Kidney epithelial cell (primary cell): ENCODE results near the gene CSK. TPM values are rescaled to one million over a fixed set of nuclear protein-coding genes. Genes with fewer than 3 reads are reported as not detected.
"Not testable (repeated sequence)": the region's sequence is repeated elsewhere in the genome, so short reads cannot be mapped to it uniquely, and the experiment has no call there.

Source experiments
- DNase-seq: peaks from one replicate; pipeline ENCODE4 v3.0.0-alpha.2; 2010; ENCODE audit warnings: low read depth
- H3K27me3 ChIP-seq: 2 replicates; pipeline ENCODE4 v1.6.0; 2011; ENCODE audit warnings: low read length; ENCODE audit not compliant: control insufficient read depth, insufficient read depth
- H3K36me3 ChIP-seq: 2 replicates; pipeline ENCODE4 v1.5.1; 2011; ENCODE audit warnings: low read length; ENCODE audit not compliant: control insufficient read depth, insufficient read depth
- H3K4me3 ChIP-seq: 2 replicates; pipeline ENCODE4 v1.5.1; 2011; ENCODE audit warnings: low read depth, mild to moderate bottlenecking, control low read depth, low read length
- total RNA-seq: library from RNA; depleted of rRNA; stranded (reverse); fragments of >200 nt; gene quantifications from 2 replicates; pipeline ENCODE4 v1.2.3, GENCODE V29; 2015
- TF ChIP-seq, protein P1 (sequence below): IDR thresholded peaks from 2 replicates; pipeline ENCODE4 v1.5.1; 2011; ENCODE audit warnings: mild to moderate bottlenecking, moderate library complexity, low read length, control low read depth, inconsistent platforms; ENCODE audit not compliant: insufficient read depth, poor library complexity, severe bottlenecking

Gene CSK
- total RNA-seq, result 48.0 and 51.0 TPM in 2 replicates

DNA sequence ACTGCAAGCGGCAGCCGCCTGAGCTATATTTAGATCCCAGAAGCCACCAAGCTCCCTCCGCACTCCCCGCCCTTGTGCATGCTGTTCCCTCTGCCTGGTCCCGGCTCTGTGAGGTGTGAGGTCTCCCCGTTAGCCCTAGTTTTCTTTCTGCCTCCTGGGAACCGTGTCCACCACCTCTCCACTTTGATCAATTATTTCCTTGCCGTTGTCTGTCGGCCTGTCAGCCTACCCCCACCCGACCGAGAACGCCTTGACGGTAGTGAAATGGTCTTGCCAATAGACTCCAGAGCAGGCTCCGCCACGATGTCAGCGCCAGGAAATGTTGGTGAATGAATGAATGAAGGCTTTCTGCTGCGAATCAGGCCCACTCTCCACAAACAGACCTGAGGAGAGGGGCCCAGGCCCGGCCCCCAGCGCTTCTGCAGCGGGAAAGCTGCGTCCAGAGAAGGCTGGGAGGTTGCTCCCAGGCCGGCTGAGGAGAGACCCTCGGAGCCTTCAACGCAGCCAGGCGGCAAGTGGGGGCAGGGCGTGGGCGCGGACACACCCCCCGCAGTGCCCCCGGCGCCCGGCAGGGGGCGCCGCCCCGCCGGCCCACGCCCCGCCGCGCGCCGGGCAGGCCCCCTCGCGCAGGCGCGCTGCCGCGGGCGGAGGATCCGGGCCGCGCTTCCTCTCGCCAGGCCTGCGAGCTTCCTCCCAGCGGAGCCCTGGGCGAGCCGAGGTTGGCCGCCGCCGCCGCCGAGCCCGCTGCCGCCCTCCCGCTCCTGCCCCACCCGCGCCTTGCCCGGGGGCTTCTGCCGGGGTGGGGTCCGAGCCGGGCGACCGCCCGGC, at the start of gene CSK:
Gene CSK, plus strand, starts transcription at position 650 of the 828 bp plus-strand sequence. CDS start 16,218 bp downstream, outside the sequence.
- TF ChIP-seq, protein P1, sequence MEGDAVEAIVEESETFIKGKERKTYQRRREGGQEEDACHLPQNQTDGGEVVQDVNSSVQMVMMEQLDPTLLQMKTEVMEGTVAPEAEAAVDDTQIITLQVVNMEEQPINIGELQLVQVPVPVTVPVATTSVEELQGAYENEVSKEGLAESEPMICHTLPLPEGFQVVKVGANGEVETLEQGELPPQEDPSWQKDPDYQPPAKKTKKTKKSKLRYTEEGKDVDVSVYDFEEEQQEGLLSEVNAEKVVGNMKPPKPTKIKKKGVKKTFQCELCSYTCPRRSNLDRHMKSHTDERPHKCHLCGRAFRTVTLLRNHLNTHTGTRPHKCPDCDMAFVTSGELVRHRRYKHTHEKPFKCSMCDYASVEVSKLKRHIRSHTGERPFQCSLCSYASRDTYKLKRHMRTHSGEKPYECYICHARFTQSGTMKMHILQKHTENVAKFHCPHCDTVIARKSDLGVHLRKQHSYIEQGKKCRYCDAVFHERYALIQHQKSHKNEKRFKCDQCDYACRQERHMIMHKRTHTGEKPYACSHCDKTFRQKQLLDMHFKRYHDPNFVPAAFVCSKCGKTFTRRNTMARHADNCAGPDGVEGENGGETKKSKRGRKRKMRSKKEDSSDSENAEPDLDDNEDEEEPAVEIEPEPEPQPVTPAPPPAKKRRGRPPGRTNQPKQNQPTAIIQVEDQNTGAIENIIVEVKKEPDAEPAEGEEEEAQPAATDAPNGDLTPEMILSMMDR, result peak; percentile 26
- Histone ChIP-seq H3K27me3 (no peaks in the 10 kb centered on the region), H3K36me3 (no peaks in the 10 kb centered on the region), H3K4me3 (peak within 1 kb of the TSS; percentile 65)
- no peak for DNase-seq

DNA sequence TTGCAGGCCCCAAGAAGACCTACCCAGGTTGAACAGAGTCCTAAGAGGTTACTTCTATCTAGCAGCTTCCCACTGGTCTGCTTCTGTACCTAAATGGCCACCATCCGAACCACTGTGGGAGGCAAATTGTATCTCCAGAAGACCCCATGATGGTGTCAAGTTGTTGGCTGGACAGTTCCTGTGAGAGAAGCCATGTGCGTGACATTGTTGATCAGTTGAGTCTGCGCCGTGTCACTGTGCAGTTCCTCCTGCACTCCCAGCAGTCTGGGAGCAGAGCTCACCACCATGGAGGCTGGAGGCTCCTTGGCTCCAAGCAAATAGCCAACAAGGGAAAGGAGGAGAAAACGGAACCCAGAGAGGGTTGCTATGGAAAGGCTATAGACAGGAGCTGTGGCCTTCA, 49.0 kb upstream of the CSK start:
- no peak overlapping the region for H3K4me3 ChIP-seq
- no peaks in the 10 kb centered on the region for H3K36me3 ChIP-seq
- H3K27me3 ChIP-seq, result peaks cover 15% of the 10 kb centered on the region
- no peak for DNase-seq
- TF ChIP-seq, protein P1, result no peak

DNA sequence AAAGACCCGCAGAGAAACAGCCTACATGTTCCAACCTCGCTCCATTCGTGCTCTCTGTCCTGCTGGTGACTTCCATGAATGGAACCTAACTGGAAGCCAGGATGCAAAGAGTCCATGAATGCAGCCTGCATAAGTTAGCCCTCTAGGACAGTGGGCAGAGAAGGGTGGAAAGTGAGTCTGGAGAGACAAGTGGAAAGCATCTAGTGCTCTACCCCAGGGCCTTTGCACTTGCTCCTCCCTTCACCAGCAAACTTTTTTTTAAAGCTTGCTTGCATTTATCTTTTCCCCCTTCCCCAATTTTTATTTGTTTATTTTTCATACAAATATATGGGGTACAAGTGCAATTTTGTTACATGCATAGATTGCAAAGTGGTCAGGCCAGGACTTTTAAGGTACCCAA, 48.6 kb upstream of the CSK start:
- TF ChIP-seq, protein P1, result no peak
- H3K36me3 ChIP-seq, result no peaks in the 10 kb centered on the region
- peaks cover 14% of the 10 kb centered on the region for H3K27me3 ChIP-seq
- H3K4me3 ChIP-seq, result no peak overlapping the region
- no peak for DNase-seq

DNA sequence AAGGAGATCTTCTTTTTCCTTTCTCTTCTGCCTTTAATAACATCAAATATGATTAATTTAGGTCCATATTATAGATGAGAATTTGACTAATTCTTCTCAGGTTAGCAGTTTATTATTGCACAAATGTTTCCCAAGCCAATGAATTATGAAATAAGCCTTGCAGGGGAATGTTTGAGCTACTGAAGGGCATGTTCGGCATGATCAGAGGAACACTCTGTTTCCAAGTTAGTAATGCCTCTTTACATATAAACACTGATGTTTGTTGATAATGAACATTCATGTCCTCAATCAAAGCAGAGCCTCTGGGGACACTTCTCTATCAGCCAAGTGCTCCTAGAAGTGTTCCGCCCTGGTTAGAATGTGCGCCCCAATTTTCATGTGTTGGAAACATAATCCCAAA, 46.6 kb upstream of the CSK start:
- DNase-seq, result no peak
- H3K27me3 ChIP-seq, result peaks cover 13% of the 10 kb centered on the region
- TF ChIP-seq, protein P1, result no peak
- no peak overlapping the region for H3K4me3 ChIP-seq
- no peaks in the 10 kb centered on the region for H3K36me3 ChIP-seq

DNA sequence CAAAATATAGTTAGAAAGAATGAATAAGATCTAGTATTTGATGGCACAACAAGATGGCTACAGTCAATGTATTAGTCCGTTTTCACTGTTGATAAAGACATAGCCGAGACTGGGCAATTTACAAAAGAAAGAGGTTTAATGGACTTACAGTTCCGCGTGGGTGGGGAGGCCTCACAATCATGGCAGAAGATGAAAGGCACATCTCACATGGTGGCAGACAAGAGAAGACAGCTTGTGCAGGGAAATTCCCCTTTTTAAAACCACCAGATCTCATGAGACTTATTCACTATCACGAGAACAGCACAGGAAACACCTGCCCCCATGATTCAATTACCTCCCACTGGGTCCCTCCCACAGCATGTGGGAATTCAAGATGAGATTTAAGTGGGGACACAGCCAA, 43.6 kb upstream of the CSK start:
- H3K36me3 ChIP-seq, H3K27me3 ChIP-seq, DNase-seq, H3K4me3 ChIP-seq: not testable (repeated sequence)

DNA sequence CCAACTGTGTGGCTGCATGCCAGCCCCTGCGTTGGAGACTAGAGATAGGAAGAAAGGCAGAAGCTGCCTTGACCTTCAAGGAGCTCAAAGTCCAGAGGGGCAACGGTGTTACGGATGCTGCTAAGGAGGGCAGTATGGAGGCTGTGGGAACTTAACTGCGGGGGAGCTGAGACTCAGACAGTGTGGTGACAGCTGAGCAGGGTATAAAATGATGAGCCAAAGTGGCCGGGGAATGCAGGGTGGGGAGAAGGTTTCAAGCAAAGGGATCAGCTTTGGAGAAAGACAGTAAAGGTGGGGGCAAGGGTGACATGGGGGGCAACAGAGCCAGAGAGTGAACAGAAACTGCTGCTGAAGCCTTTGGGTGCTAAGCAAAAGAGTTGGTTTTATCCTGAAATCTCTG, 39.5 kb upstream of the CSK start:
- Histone ChIP-seq H3K4me3 (no peak overlapping the region), H3K36me3 (no peaks in the 10 kb centered on the region), H3K27me3 (no peaks in the 10 kb centered on the region)
- TF ChIP-seq, protein P1, result no peak
- DNase-seq, result no peak
